Measurements from ENCODE around the gene UGP2.

Gene UGP2

GRCh38 chr2:63851691-63852311, 10.1 kb downstream of the UGP2 start:
- no peaks in the 10 kb centered on the region for H3K9me2 ChIP-seq (replicated peaks; ENCODE audit: insufficient read depth, low read length)
- no peak overlapping the region for H3K9ac ChIP-seq (ENCODE audit: low read length)
- H3K36me3 ChIP-seq (replicated peaks; ENCODE audit: insufficient read depth, low read length): no peaks in the 10 kb centered on the region
- no peaks in the 10 kb centered on the region for H3K4me1 ChIP-seq (ENCODE audit: low read length)
- no peaks in the 10 kb centered on the region for H3F3A ChIP-seq (ENCODE audit: insufficient read depth, low read length)
- peaks cover 94% of the 10 kb centered on the region for H3K79me2 ChIP-seq (ENCODE audit: low read length)
- no peaks in the 10 kb centered on the region for H3K9me3 ChIP-seq (replicated peaks; ENCODE audit: insufficient read depth, low read length)
- no peak overlapping the region for H2AFZ ChIP-seq (ENCODE audit: low read length)
- H3K4me3 ChIP-seq (ENCODE audit: low read length): no peak overlapping the region
- H4K20me1 ChIP-seq (ENCODE audit: insufficient read depth, low read length): no peaks in the 10 kb centered on the region; the same call in 1 of the 2 replicates
- DNase-seq: no peak
- H3K27me3 ChIP-seq (replicated peaks; ENCODE audit: insufficient read depth, low read length): no peaks in the 10 kb centered on the region
- H3K4me2 ChIP-seq (ENCODE audit: low read depth, low read length): no peak overlapping the region
- no peak overlapping the region for H3K27ac ChIP-seq (ENCODE audit: low read length)
- TF ChIP-seq CTCF (IDR thresholded peaks at IDR 0.05; ENCODE audit: low read length): no peak
- TF ChIP-seq EZH2phosphoT487 (IDR thresholded peaks at IDR 0.05; ENCODE audit: low read length): no peak
- TF ChIP-seq EZH2 (optimal IDR thresholded peaks at IDR 0.05; ENCODE audit: low read depth, low read length): no peak

GRCh38 chr2:63853527-63854310, 12.0 kb downstream of the UGP2 start:
- H3K4me3 ChIP-seq (ENCODE audit: low read length): no peak overlapping the region
- H3K27ac ChIP-seq (ENCODE audit: low read length): no peak overlapping the region

GRCh38 chr2:63855418-63856302, 14.0 kb downstream of the UGP2 start:
- H3K79me2 ChIP-seq (ENCODE audit: low read length): peaks cover 56% of the 10 kb centered on the region
- H3K9me2 ChIP-seq (replicated peaks; ENCODE audit: insufficient read depth, low read length): no peaks in the 10 kb centered on the region
- no peaks in the 10 kb centered on the region for H3K4me1 ChIP-seq (ENCODE audit: low read length)
- no peak overlapping the region for H3K4me3 ChIP-seq (ENCODE audit: low read length)
- H3K36me3 ChIP-seq (replicated peaks; ENCODE audit: insufficient read depth, low read length): no peaks in the 10 kb centered on the region; the same call in 1 of the 2 replicates
- H3K27ac ChIP-seq (ENCODE audit: low read length): no peak overlapping the region
- no peak overlapping the region for H3K9ac ChIP-seq (ENCODE audit: low read length)
- H3K27me3 ChIP-seq (replicated peaks; ENCODE audit: insufficient read depth, low read length): no peaks in the 10 kb centered on the region
- no peak overlapping the region for H3K4me2 ChIP-seq (ENCODE audit: low read depth, low read length)
- TF ChIP-seq EZH2 (optimal IDR thresholded peaks at IDR 0.05; ENCODE audit: low read depth, low read length) (no peak), EZH2phosphoT487 (IDR thresholded peaks at IDR 0.05; ENCODE audit: low read length) (no peak)
- no peak for DNase-seq
- H2AFZ ChIP-seq (ENCODE audit: low read length): no peak overlapping the region
- no peaks in the 10 kb centered on the region for H3F3A ChIP-seq (ENCODE audit: insufficient read depth, low read length)
- H4K20me1 ChIP-seq (ENCODE audit: insufficient read depth, low read length): no peaks in the 10 kb centered on the region; the same call in 1 of the 2 replicates
- H3K9me3 ChIP-seq (replicated peaks; ENCODE audit: insufficient read depth, low read length): no peaks in the 10 kb centered on the region

More at GRCh38 chr2:63853527-63854310, 12.0 kb downstream of the UGP2 start:
- DNase-seq: no peak
- Histone ChIP-seq H3K79me2 (ENCODE audit: low read length) (peaks cover 76% of the 10 kb centered on the region), H4K20me1 (ENCODE audit: insufficient read depth, low read length) (no peaks in the 10 kb centered on the region; the same call in 1 of the 2 replicates), H3K36me3 (replicated peaks; ENCODE audit: insufficient read depth, low read length) (no peaks in the 10 kb centered on the region; the same call in 1 of the 2 replicates), H3K27me3 (replicated peaks; ENCODE audit: insufficient read depth, low read length) (no peaks in the 10 kb centered on the region), H3K9me3 (replicated peaks; ENCODE audit: insufficient read depth, low read length) (no peaks in the 10 kb centered on the region), H3F3A (ENCODE audit: insufficient read depth, low read length) (no peaks in the 10 kb centered on the region), H3K9ac (ENCODE audit: low read length) (no peak overlapping the region), H3K4me2 (ENCODE audit: low read depth, low read length) (no peak overlapping the region), H2AFZ (ENCODE audit: low read length) (no peak overlapping the region), H3K4me1 (ENCODE audit: low read length) (no peaks in the 10 kb centered on the region), H3K9me2 (replicated peaks; ENCODE audit: insufficient read depth, low read length) (no peaks in the 10 kb centered on the region)
- TF ChIP-seq EZH2phosphoT487 (IDR thresholded peaks at IDR 0.05; ENCODE audit: low read length): no peak
- no peak for TF ChIP-seq EZH2 (optimal IDR thresholded peaks at IDR 0.05; ENCODE audit: low read depth, low read length)

DNA sequence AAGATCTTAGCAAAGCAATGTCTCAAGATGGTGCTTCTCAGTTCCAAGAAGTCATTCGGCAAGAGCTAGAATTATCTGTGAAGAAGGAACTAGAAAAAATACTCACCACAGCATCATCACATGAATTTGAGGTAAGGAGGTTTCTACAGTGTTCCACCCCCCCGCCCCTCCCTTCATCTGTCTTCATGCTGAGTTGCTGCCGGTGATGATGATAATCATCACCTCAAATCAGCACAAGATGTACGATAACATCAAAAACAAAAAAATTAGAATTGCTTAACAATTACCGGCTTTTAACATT, 14.6 kb downstream of the UGP2 start:
- H3K9me2 ChIP-seq (replicated peaks; ENCODE audit: insufficient read depth, low read length): no peaks in the 10 kb centered on the region
- no peaks in the 10 kb centered on the region for H3F3A ChIP-seq (ENCODE audit: insufficient read depth, low read length)
- no peak overlapping the region for H3K4me2 ChIP-seq (ENCODE audit: low read depth, low read length)
- H3K79me2 ChIP-seq (ENCODE audit: low read length): peaks cover 50% of the 10 kb centered on the region
- no peak overlapping the region for H3K9ac ChIP-seq (ENCODE audit: low read length)
- H3K36me3 ChIP-seq (replicated peaks; ENCODE audit: insufficient read depth, low read length): no peaks in the 10 kb centered on the region; the same call in 1 of the 2 replicates
- DNase-seq: no peak
- no peak overlapping the region for H3K27ac ChIP-seq (ENCODE audit: low read length)
- H3K4me3 ChIP-seq (ENCODE audit: low read length): no peak overlapping the region
- no peaks in the 10 kb centered on the region for H3K27me3 ChIP-seq (replicated peaks; ENCODE audit: insufficient read depth, low read length)
- no peaks in the 10 kb centered on the region for H3K4me1 ChIP-seq (ENCODE audit: low read length)
- H3K9me3 ChIP-seq (replicated peaks; ENCODE audit: insufficient read depth, low read length): no peaks in the 10 kb centered on the region
- TF ChIP-seq CTCF (IDR thresholded peaks at IDR 0.05; ENCODE audit: low read length): no peak
- no peak for TF ChIP-seq EZH2phosphoT487 (IDR thresholded peaks at IDR 0.05; ENCODE audit: low read length)
- TF ChIP-seq EZH2 (optimal IDR thresholded peaks at IDR 0.05; ENCODE audit: low read depth, low read length): no peak
- no peak overlapping the region for H2AFZ ChIP-seq (ENCODE audit: low read length)
- no peaks in the 10 kb centered on the region; the same call in 1 of the 2 replicates for H4K20me1 ChIP-seq (ENCODE audit: insufficient read depth, low read length)

Data from MM.1S (cell line).